ENCODE data around the gene TRIM31.

Gene TRIM31

GRCh38 chr6:30157581-30157980 lies 44.7 kb upstream of the TRIM31 start:
- Histone ChIP-seq H3K4me3 (no peak overlapping the region), H3K27ac (no peak overlapping the region), H3K9me3 (ENCODE audit: low read depth, low read length) (no peaks in the 10 kb centered on the region), H3K9ac (ENCODE audit: insufficient read length) (no peak overlapping the region), H3K36me3 (ENCODE audit: insufficient read depth, low read length) (no peaks in the 10 kb centered on the region)
- no peak for DNase-seq (ENCODE audit: low read depth, low spot score)
- no peak for TF ChIP-seq FOXP2 (optimal IDR thresholded peaks at IDR 0.05; ENCODE audit: control extremely low read depth, extremely low read length, insufficient read depth)
- TF ChIP-seq EZH2 (IDR thresholded peaks at IDR 0.05): no peak
- no peak for TF ChIP-seq POLR2AphosphoS5 (IDR thresholded peaks at IDR 0.05; ENCODE audit: borderline replicate concordance, low read depth, low read length)

- TF ChIP-seq POLR2AphosphoS5 (IDR thresholded peaks at IDR 0.05; ENCODE audit: borderline replicate concordance, low read depth, low read length) (no peak), FOXP2 (optimal IDR thresholded peaks at IDR 0.05; ENCODE audit: control extremely low read depth, extremely low read length, insufficient read depth) (no peak), EZH2 (IDR thresholded peaks at IDR 0.05) (no peak)
- no peak overlapping the region for H3K27ac ChIP-seq
- no peak for DNase-seq (ENCODE audit: low read depth, low spot score)
Observed at GRCh38 chr6:30156774-30157173, 43.9 kb upstream of the TRIM31 start.

GRCh38 chr6:30156262-30156599 lies 43.3 kb upstream of the TRIM31 start:
- DNase-seq (ENCODE audit: low read depth, low spot score): no peak
- no peaks in the 10 kb centered on the region for H3K36me3 ChIP-seq (ENCODE audit: insufficient read depth, low read length)
- no peak overlapping the region for H3K9ac ChIP-seq (ENCODE audit: insufficient read length)
- no peak overlapping the region for H3K4me3 ChIP-seq
- no peaks in the 10 kb centered on the region for H3K9me3 ChIP-seq (ENCODE audit: low read depth, low read length)
- no peak for TF ChIP-seq EZH2 (IDR thresholded peaks at IDR 0.05)
- no peak for TF ChIP-seq FOXP2 (optimal IDR thresholded peaks at IDR 0.05; ENCODE audit: control extremely low read depth, extremely low read length, insufficient read depth)
- TF ChIP-seq POLR2AphosphoS5 (IDR thresholded peaks at IDR 0.05; ENCODE audit: borderline replicate concordance, low read depth, low read length): peak; percentile 34; the same call in 1 of the 2 replicates
- H3K27ac ChIP-seq: no peak overlapping the region

More at GRCh38 chr6:30156774-30157173, 43.9 kb upstream of the TRIM31 start:
- Histone ChIP-seq H3K9ac (ENCODE audit: insufficient read length) (no peak overlapping the region), H3K36me3 (ENCODE audit: insufficient read depth, low read length) (no peaks in the 10 kb centered on the region), H3K9me3 (ENCODE audit: low read depth, low read length) (no peaks in the 10 kb centered on the region), H3K4me3 (no peak overlapping the region)

- no peaks in the 10 kb centered on the region for H3K36me3 ChIP-seq (ENCODE audit: insufficient read depth, low read length)
- peak overlapping the region; percentile 47; the same call in 1 of the 2 replicates for H3K27ac ChIP-seq
- DNase-seq (ENCODE audit: low read depth, low spot score): no peak
- no peak overlapping the region for H3K4me3 ChIP-seq
- H3K9me3 ChIP-seq (ENCODE audit: low read depth, low read length): no peaks in the 10 kb centered on the region
- no peak for TF ChIP-seq FOXP2 (optimal IDR thresholded peaks at IDR 0.05; ENCODE audit: control extremely low read depth, extremely low read length, insufficient read depth)
- H3K9ac ChIP-seq (ENCODE audit: insufficient read length): no peak overlapping the region
Observed at GRCh38 chr6:30155520-30156261, 42.8 kb upstream of the TRIM31 start.

- Histone ChIP-seq H3K4me3 (peak overlapping the region; percentile 40; the same call in 1 of the 2 replicates), H3K27ac (peak overlapping the region; percentile 47; the same call in 1 of the 2 replicates), H3K9ac (ENCODE audit: insufficient read length) (no peak overlapping the region), H3K9me3 (ENCODE audit: low read depth, low read length) (no peaks in the 10 kb centered on the region), H3K36me3 (ENCODE audit: insufficient read depth, low read length) (no peaks in the 10 kb centered on the region)
- TF ChIP-seq EZH2 (IDR thresholded peaks at IDR 0.05) (no peak), POLR2AphosphoS5 (IDR thresholded peaks at IDR 0.05; ENCODE audit: borderline replicate concordance, low read depth, low read length) (no peak), FOXP2 (optimal IDR thresholded peaks at IDR 0.05; ENCODE audit: control extremely low read depth, extremely low read length, insufficient read depth) (no peak)
- DNase-seq (ENCODE audit: low read depth, low spot score): peak; percentile 45
Observed at GRCh38 chr6:30154709-30155519, 42.0 kb upstream of the TRIM31 start.

- Histone ChIP-seq H3K9me3 (ENCODE audit: low read depth, low read length) (no peaks in the 10 kb centered on the region), H3K36me3 (ENCODE audit: insufficient read depth, low read length) (no peaks in the 10 kb centered on the region), H3K9ac (ENCODE audit: insufficient read length) (no peak overlapping the region), H3K27ac (no peak overlapping the region), H3K4me3 (no peak overlapping the region)
- DNase-seq (ENCODE audit: low read depth, low spot score): no peak
- TF ChIP-seq FOXP2 (optimal IDR thresholded peaks at IDR 0.05; ENCODE audit: control extremely low read depth, extremely low read length, insufficient read depth) (no peak), EZH2 (IDR thresholded peaks at IDR 0.05) (no peak), POLR2AphosphoS5 (IDR thresholded peaks at IDR 0.05; ENCODE audit: borderline replicate concordance, low read depth, low read length) (no peak)
Observed at GRCh38 chr6:30154061-30154460, 41.2 kb upstream of the TRIM31 start.

DNA sequence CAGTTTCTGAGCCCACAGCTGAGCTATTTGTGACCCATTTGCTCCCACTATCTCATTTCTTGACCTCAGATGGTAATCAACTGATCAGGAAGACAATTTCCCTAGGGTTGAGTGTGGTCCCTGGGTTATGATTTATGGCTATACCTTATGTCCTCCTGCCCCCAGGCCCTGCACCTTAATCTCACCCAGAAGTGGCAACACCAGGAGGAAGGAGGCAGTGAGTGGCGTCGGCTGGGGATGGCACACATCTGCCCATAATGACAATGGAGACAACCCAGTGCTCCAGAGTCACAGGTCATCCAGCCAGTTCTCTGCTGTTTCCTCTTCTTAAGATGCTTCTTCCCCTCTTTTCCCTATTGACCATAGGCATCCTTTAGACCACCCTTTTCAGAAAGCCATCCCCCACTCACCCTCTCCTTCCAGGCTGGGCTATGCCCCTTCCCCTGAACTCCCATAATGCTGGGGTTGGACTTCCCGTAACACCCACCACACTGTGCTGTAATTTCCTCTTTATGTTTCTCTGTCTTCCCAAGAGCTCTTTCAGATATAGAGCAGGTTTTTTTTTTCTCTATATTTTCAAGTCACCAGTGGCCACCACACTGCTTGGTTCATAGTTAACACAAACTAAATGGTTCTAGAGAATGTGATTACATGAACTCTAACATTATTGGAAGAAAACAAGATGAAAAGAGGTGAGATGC lies 40.2 kb upstream of the TRIM31 start:
- Histone ChIP-seq H3K27ac (no peak overlapping the region), H3K9me3 (ENCODE audit: low read depth, low read length) (no peaks in the 10 kb centered on the region), H3K36me3 (ENCODE audit: insufficient read depth, low read length) (no peaks in the 10 kb centered on the region), H3K9ac (ENCODE audit: insufficient read length) (no peak overlapping the region), H3K4me3 (no peak overlapping the region)
- no peak for DNase-seq (ENCODE audit: low read depth, low spot score)
- TF ChIP-seq POLR2AphosphoS5 (IDR thresholded peaks at IDR 0.05; ENCODE audit: borderline replicate concordance, low read depth, low read length) (no peak), EZH2 (IDR thresholded peaks at IDR 0.05) (no peak), FOXP2 (optimal IDR thresholded peaks at IDR 0.05; ENCODE audit: control extremely low read depth, extremely low read length, insufficient read depth) (no peak)

- TF ChIP-seq FOXP2 (optimal IDR thresholded peaks at IDR 0.05; ENCODE audit: control extremely low read depth, extremely low read length, insufficient read depth): no peak
- no peak for TF ChIP-seq EZH2 (IDR thresholded peaks at IDR 0.05)
- TF ChIP-seq POLR2AphosphoS5 (IDR thresholded peaks at IDR 0.05; ENCODE audit: borderline replicate concordance, low read depth, low read length): no peak
- DNase-seq (ENCODE audit: low read depth, low spot score): no peak
- no peak overlapping the region for H3K27ac ChIP-seq
- H3K36me3 ChIP-seq (ENCODE audit: insufficient read depth, low read length): no peaks in the 10 kb centered on the region
- H3K4me3 ChIP-seq: no peak overlapping the region
- H3K9me3 ChIP-seq (ENCODE audit: low read depth, low read length): no peaks in the 10 kb centered on the region
- no peak overlapping the region for H3K9ac ChIP-seq (ENCODE audit: insufficient read length)
Observed at GRCh38 chr6:30152016-30152673, 39.3 kb upstream of the TRIM31 start.
